IMR-90 (cell line): ENCODE data around the gene SHB. TPM values are rescaled to one million over a fixed set of nuclear protein-coding genes. Genes with fewer than 3 reads are reported as not detected.
"Not testable (repeated sequence)": the region's sequence is repeated elsewhere in the genome, so short reads cannot be mapped to it uniquely, and the experiment has no call there.

ENCODE experiments used
- ATAC-seq: fragments of 200-7000 bp; cut with Tn5 transposase; 2 replicates; pipeline ENCODE4 v1.9.1; 2020; ENCODE audit warnings: low read depth, mild to moderate bottlenecking, moderate library complexity
- BruUV-seq: library from RNA; stranded (reverse); fragments of 400-500 nt; replicated peaks from 2 replicates; lab custom pipeline; 2021; lab: Mats Ljungman, UMichigan
- CTCF ChIA-PET: fragments of 300-600 bp; formaldehyde crosslinking; extraction: SDS; loops from one replicate; lab custom pipeline; 2021; ENCODE audit warnings: antibody characterized with exemption; lab: Yijun Ruan, JAX
- POLR2A ChIA-PET: fragments of 300-600 bp; sonication (Branson Sonifier 250); formaldehyde crosslinking; loops from one replicate; lab custom pipeline; 2022; ENCODE audit warnings: antibody characterized with exemption; ENCODE audit not compliant: unreplicated experiment; lab: Charles Lee
- DNase-seq: peaks from one replicate; pipeline ENCODE4 v3.0.0; 2013
- H2AFZ ChIP-seq: replicated peaks from 2 replicates; pipeline ENCODE3; 2013; ENCODE audit warnings: low read length, mild to moderate bottlenecking; ENCODE audit not compliant: poor library complexity
- H2AK5ac ChIP-seq: 2 replicates; pipeline ENCODE4 v1.6.1; 2013; ENCODE audit warnings: low read depth, low read length, inconsistent platforms
- H2AK9ac ChIP-seq: replicated peaks from 2 replicates; pipeline ENCODE3; 2013; ENCODE audit warnings: mild to moderate bottlenecking, low read depth, low read length, moderate library complexity; ENCODE audit not compliant: poor library complexity
- H2BK120ac ChIP-seq: 2 replicates; pipeline ENCODE4 v1.6.1; 2013; ENCODE audit warnings: low read depth, low read length, inconsistent platforms
- H2BK15ac ChIP-seq: 3 replicates; pipeline ENCODE4 v1.6.1; 2013; ENCODE audit warnings: low read depth, low read length, inconsistent platforms
- H2BK20ac ChIP-seq: 2 replicates; pipeline ENCODE4 v1.6.1; 2013; ENCODE audit warnings: low read depth, mild to moderate bottlenecking, inconsistent platforms, low read length, moderate library complexity
- H2BK5ac ChIP-seq: 2 replicates; pipeline ENCODE4 v1.6.1; 2013; ENCODE audit warnings: mild to moderate bottlenecking, low read depth, low read length, inconsistent platforms; ENCODE audit not compliant: poor library complexity, severe bottlenecking
- H3K14ac ChIP-seq: replicated peaks from 2 replicates; pipeline ENCODE4 v1.6.1; 2013; ENCODE audit warnings: low read depth, low read length, inconsistent platforms
- H3K18ac ChIP-seq: 2 replicates; pipeline ENCODE4 v1.6.1; 2013; ENCODE audit warnings: low read depth, low read length, control low read depth
- H3K23ac ChIP-seq: 2 replicates; pipeline ENCODE4 v1.6.1; 2013; ENCODE audit warnings: low read depth, low read length, inconsistent platforms
- H3K27ac ChIP-seq: 2 replicates; pipeline ENCODE4 v1.5.1; 2013; ENCODE audit warnings: mild to moderate bottlenecking, control low read depth, low read length; ENCODE audit not compliant: insufficient read depth
- H3K27me3 ChIP-seq: 2 replicates; pipeline ENCODE4 v1.6.1; 2013; ENCODE audit warnings: low read length; ENCODE audit not compliant: control insufficient read depth, insufficient read depth
- H3K36me3 ChIP-seq: 2 replicates; pipeline ENCODE4 v1.6.1; 2013; ENCODE audit warnings: low read length, mixed read lengths; ENCODE audit not compliant: control insufficient read depth, insufficient read depth
- H3K4ac ChIP-seq: 2 replicates; pipeline ENCODE4 v1.6.1; 2013; ENCODE audit warnings: low read depth, low read length, inconsistent platforms
- H3K4me1 ChIP-seq: 2 replicates; pipeline ENCODE4 v1.6.1; 2013; ENCODE audit warnings: low read length, mixed read lengths; ENCODE audit not compliant: control insufficient read depth, insufficient read depth
- H3K4me2 ChIP-seq: 2 replicates; pipeline ENCODE4 v1.6.1; 2013; ENCODE audit warnings: low read depth, mild to moderate bottlenecking, control low read depth, low read length, moderate library complexity
- H3K4me3 ChIP-seq: 2 replicates; pipeline ENCODE4 v1.5.1; 2013; ENCODE audit warnings: low read depth, mild to moderate bottlenecking, control low read depth, low read length, moderate library complexity; ENCODE audit not compliant: insufficient read depth
- H3K56ac ChIP-seq: 2 replicates; pipeline ENCODE4 v1.6.1; 2013; ENCODE audit warnings: low read length, inconsistent platforms; ENCODE audit not compliant: insufficient read depth; ENCODE audit errors: extremely low read depth
- H3K79me1 ChIP-seq, 2 experiments: 2 replicates each; pipeline ENCODE4 v1.6.1; 2013; ENCODE audit warnings: low read length in 2 of 2, inconsistent platforms in 1 of 2, low read depth in 1 of 2
- H3K9ac ChIP-seq: 2 replicates; pipeline ENCODE4 v1.6.1; 2013; ENCODE audit warnings: low read depth, low read length, control low read depth
- H3K9me1 ChIP-seq: 2 replicates; pipeline ENCODE4 v1.6.1; 2013; ENCODE audit warnings: low read length, inconsistent platforms; ENCODE audit not compliant: insufficient read depth
- H3K9me3 ChIP-seq: 2 replicates; pipeline ENCODE4 v1.6.1; 2013; ENCODE audit warnings: low read length; ENCODE audit not compliant: control insufficient read depth, insufficient read depth
- H4K20me1 ChIP-seq: 2 replicates; pipeline ENCODE4 v1.6.1; 2013; ENCODE audit warnings: low read length, inconsistent platforms; ENCODE audit not compliant: insufficient read depth
- H4K5ac ChIP-seq: 2 replicates; pipeline ENCODE4 v1.6.1; 2013; ENCODE audit warnings: mild to moderate bottlenecking, low read depth, low read length, control low read depth
- H4K8ac ChIP-seq, 2 experiments: 2 replicates each; pipeline ENCODE4 v1.6.1; 2013; ENCODE audit warnings: low read depth in 2 of 2, low read length in 2 of 2, control low read depth in 1 of 2, inconsistent platforms in 1 of 2
- H4K91ac ChIP-seq: 2 replicates; pipeline ENCODE4 v1.6.1; 2013; ENCODE audit warnings: low read depth, low read length, inconsistent platforms; ENCODE audit not compliant: insufficient read depth
- WGBS, 2 experiments: methylation state at CpG; one replicate each; pipeline versions ENCODE4 v1.1.5 to v1.1.7; 2013; ENCODE audit warnings: missing lambda C conversion rate in 2 of 2; ENCODE audit not compliant: insufficient read length in 1 of 2; ENCODE audit errors: extremely low coverage in 2 of 2; 5-methylcytosine and 5-hydroxymethylcytosine counted together
- dilution Hi-C: fragments of 300-500 bp; cut with HindIII; formaldehyde crosslinking; loops from one replicate; pipeline ENCODE4 v1.14.3; 2018; ENCODE audit warnings: low sequenced_read_pairs; ENCODE audit not compliant: unreplicated experiment
- in situ Hi-C: fragments of 300-500 bp; cut with MboI; formaldehyde crosslinking; loops from 3 replicates; pipeline ENCODE4 v1.14.3; 2019; ENCODE audit warnings: low sequenced_read_pairs, inconsistent platforms, mixed read lengths
- intact Hi-C: fragments of 100-400 bp; cut with micrococcal nuclease; formaldehyde crosslinking; loops from 2 replicates; pipeline ENCODE4 v1.10.0; 2022
- polyA plus RNA-seq, 3 experiments: library from polyadenylated mRNA; depleted of rRNA; stranded (reverse); fragments of >200 nt; gene quantifications; 2 replicates each; pipeline ENCODE4 v1.2.3, GENCODE V29; 2012; ENCODE audit warnings: low replicate concordance in 1 of 3
- total RNA-seq: library from RNA; depleted of rRNA; stranded (reverse); fragments of >200 nt; gene quantifications from 2 replicates; pipeline ENCODE4 v1.2.3, GENCODE V29; 2012

Gene SHB
- total and polyA plus RNA-seq, 2 of the 4 experiments (the other 2 are of a cell fraction): 6.1 to 20.4 TPM

GRCh38 chr9:37891042-37891441, 178.0 kb downstream of the SHB start:
- DNase-seq, intact Hi-C loops, H2BK15ac ChIP-seq, H4K8ac ChIP-seq, H3K56ac ChIP-seq, H3K9ac ChIP-seq, H2BK5ac ChIP-seq, H2BK20ac ChIP-seq, H3K4me1 ChIP-seq, H3K9me3 ChIP-seq, CTCF ChIA-PET, H4K91ac ChIP-seq, H3K14ac ChIP-seq, H2BK120ac ChIP-seq, H3K9me1 ChIP-seq, dilution Hi-C loops, ATAC-seq, H2AK5ac ChIP-seq, H3K4me3 ChIP-seq, H4K5ac ChIP-seq, BruUV-seq, H3K23ac ChIP-seq, in situ Hi-C loops, H3K27me3 ChIP-seq, H3K27ac ChIP-seq, POLR2A ChIA-PET, H3K4me2 ChIP-seq, H2AK9ac ChIP-seq, H3K18ac ChIP-seq, H3K4ac ChIP-seq, H2AFZ ChIP-seq: not testable (repeated sequence)
- H4K20me1 ChIP-seq: peaks cover 13% of the 10 kb centered on the region
- WGBS, 2 experiments: no CpG with 5 or more reads among the region's 17 CpGs
- H3K36me3 ChIP-seq: peaks cover 27% of the 10 kb centered on the region
- H3K79me1 ChIP-seq: peaks cover 18 to 29% of the 10 kb centered on the region in 2 experiments
